Measurements from ENCODE around the gene KIDINS220.
A peak's percentile ranks its signal among the peaks of the same experiment; 100 is the strongest.

KIDINS220 gene

GRCh38 chr2:8882094-8882493 is 44.7 kb upstream of the KIDINS220 start:
- no peak overlapping the region for H3K4me3 ChIP-seq (replicated peaks; ENCODE audit: low read depth, low read length)
- peak; percentile 49 for TF ChIP-seq CTCF (IDR thresholded peaks at IDR 0.05; ENCODE audit: insufficient read depth, low read length, poor library complexity, severe bottlenecking)
- no peaks in the 10 kb centered on the region for H3K27me3 ChIP-seq (replicated peaks; ENCODE audit: control insufficient read depth, insufficient read depth, low read length)
- H3K36me3 ChIP-seq (ENCODE audit: control insufficient read depth, insufficient read depth, low read length) = no peaks in the 10 kb centered on the region
- no peak for DNase-seq (ENCODE audit: extremely low read depth, insufficient read length)

- Histone ChIP-seq H3K4me3 (replicated peaks; ENCODE audit: low read depth, low read length) (no peak overlapping the region), H3K27me3 (replicated peaks; ENCODE audit: control insufficient read depth, insufficient read depth, low read length) (no peaks in the 10 kb centered on the region), H3K36me3 (ENCODE audit: control insufficient read depth, insufficient read depth, low read length) (no peaks in the 10 kb centered on the region)
- no peak for DNase-seq (ENCODE audit: extremely low read depth, insufficient read length)
- TF ChIP-seq CTCF (IDR thresholded peaks at IDR 0.05; ENCODE audit: insufficient read depth, low read length, poor library complexity, severe bottlenecking) = no peak
These were observed 40.5 kb upstream of the KIDINS220 start for GRCh38 chr2:8877894-8878293.

- no peak for DNase-seq (ENCODE audit: extremely low read depth, insufficient read length)
- Histone ChIP-seq H3K27me3 (replicated peaks; ENCODE audit: control insufficient read depth, insufficient read depth, low read length) (no peaks in the 10 kb centered on the region), H3K4me3 (replicated peaks; ENCODE audit: low read depth, low read length) (no peak overlapping the region), H3K36me3 (ENCODE audit: control insufficient read depth, insufficient read depth, low read length) (no peaks in the 10 kb centered on the region)
- no peak for TF ChIP-seq CTCF (IDR thresholded peaks at IDR 0.05; ENCODE audit: insufficient read depth, low read length, poor library complexity, severe bottlenecking)
These were observed 39.9 kb upstream of the KIDINS220 start for GRCh38 chr2:8877332-8877731.

GRCh38 chr2:8876628-8877027 is 39.2 kb upstream of the KIDINS220 start:
- H3K27me3 ChIP-seq (replicated peaks; ENCODE audit: control insufficient read depth, insufficient read depth, low read length) = no peaks in the 10 kb centered on the region
- no peak for DNase-seq (ENCODE audit: extremely low read depth, insufficient read length)
- no peak overlapping the region for H3K4me3 ChIP-seq (replicated peaks; ENCODE audit: low read depth, low read length)
- no peak for TF ChIP-seq CTCF (IDR thresholded peaks at IDR 0.05; ENCODE audit: insufficient read depth, low read length, poor library complexity, severe bottlenecking)
- H3K36me3 ChIP-seq (ENCODE audit: control insufficient read depth, insufficient read depth, low read length) = no peaks in the 10 kb centered on the region

GRCh38 chr2:8872821-8873432 is 35.5 kb upstream of the KIDINS220 start:
- no peaks in the 10 kb centered on the region for H3K27me3 ChIP-seq (replicated peaks; ENCODE audit: control insufficient read depth, insufficient read depth, low read length)
- no peaks in the 10 kb centered on the region for H3K36me3 ChIP-seq (ENCODE audit: control insufficient read depth, insufficient read depth, low read length)
- peak; percentile 58 for TF ChIP-seq CTCF (IDR thresholded peaks at IDR 0.05; ENCODE audit: insufficient read depth, low read length, poor library complexity, severe bottlenecking)
- no peak for DNase-seq (ENCODE audit: extremely low read depth, insufficient read length)
- no peak overlapping the region for H3K4me3 ChIP-seq (replicated peaks; ENCODE audit: low read depth, low read length)

GRCh38 chr2:8870441-8870840 is 33.0 kb upstream of the KIDINS220 start:
- no peaks in the 10 kb centered on the region for H3K27me3 ChIP-seq (replicated peaks; ENCODE audit: control insufficient read depth, insufficient read depth, low read length)
- H3K4me3 ChIP-seq (replicated peaks; ENCODE audit: low read depth, low read length) = no peak overlapping the region
- no peak for TF ChIP-seq CTCF (IDR thresholded peaks at IDR 0.05; ENCODE audit: insufficient read depth, low read length, poor library complexity, severe bottlenecking)
- H3K36me3 ChIP-seq (ENCODE audit: control insufficient read depth, insufficient read depth, low read length) = no peaks in the 10 kb centered on the region
- no peak for DNase-seq (ENCODE audit: extremely low read depth, insufficient read length)
